ENCODE measurements around the gene WDR76. TPM values are rescaled to one million over a fixed set of nuclear protein-coding genes. Genes with fewer than 3 reads are reported as not detected.
A peak's percentile ranks its signal among the peaks of the same experiment; 100 is the strongest.

WDR76 gene
- polyA plus RNA-seq, 10 donors, result 5.6 to 13.1 (median 9.1) TPM

DNA sequence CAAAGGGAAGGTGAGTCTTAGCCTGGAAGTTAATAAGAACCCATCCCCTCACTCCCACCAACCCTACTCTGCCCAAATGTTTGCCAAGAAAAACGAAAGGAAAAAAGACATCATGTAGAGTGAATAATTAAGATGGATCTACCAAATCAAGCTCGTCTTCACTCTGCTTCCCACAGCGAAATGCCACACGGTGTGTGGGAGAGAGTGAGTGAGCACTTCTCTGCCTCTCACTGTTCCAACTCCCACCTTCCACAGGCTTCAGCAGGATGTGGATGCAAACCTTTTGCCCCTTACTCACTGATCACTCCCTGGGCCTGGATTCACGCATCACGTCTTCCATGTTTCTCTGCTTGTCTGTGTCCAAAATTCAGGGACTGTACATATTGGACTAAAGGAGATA lies 85.4 kb downstream of the WDR76 start:
- DNase-seq, result no peak

DNA sequence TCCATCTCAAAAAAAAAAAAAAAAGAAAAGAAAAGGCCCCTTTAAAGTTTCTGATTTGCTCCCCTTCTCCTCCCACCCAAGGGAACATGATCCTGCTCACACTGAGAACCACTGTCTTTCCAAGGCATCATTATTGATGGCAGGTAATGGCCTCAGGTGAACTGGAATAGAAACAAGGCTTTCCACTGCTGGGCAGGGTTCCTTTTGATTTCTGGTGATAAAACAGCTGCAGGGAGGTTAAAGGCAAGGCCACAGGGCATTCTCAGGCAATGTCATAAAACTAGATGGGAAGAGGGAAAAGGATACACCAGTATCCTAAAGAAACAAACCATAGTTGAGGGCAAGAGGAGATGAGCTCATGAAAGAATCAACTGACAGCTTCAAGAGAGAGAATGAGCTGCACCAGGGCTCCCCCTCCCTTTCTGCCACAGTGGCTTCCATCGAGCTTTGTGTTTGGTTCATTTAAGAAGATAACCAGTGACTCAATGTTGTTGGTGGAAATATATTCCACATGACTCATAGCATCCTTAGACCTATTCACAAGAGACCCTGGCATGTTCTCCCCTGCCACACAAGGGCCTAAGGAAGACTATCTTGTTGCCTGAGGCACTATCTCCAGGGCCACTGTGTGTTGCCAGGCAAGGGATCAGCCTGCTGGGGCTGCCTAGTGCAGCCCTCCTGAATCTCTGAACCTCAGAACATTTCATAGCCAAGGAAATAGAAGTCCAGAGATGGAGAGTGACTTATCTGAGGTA lies 86.4 kb downstream of the WDR76 start:
- peak in 1 of 3 donors; percentile 92 for DNase-seq

- no peak for DNase-seq
Measured at GRCh38 chr15:43913941-43914340, 87.1 kb downstream of the WDR76 start.

DNA sequence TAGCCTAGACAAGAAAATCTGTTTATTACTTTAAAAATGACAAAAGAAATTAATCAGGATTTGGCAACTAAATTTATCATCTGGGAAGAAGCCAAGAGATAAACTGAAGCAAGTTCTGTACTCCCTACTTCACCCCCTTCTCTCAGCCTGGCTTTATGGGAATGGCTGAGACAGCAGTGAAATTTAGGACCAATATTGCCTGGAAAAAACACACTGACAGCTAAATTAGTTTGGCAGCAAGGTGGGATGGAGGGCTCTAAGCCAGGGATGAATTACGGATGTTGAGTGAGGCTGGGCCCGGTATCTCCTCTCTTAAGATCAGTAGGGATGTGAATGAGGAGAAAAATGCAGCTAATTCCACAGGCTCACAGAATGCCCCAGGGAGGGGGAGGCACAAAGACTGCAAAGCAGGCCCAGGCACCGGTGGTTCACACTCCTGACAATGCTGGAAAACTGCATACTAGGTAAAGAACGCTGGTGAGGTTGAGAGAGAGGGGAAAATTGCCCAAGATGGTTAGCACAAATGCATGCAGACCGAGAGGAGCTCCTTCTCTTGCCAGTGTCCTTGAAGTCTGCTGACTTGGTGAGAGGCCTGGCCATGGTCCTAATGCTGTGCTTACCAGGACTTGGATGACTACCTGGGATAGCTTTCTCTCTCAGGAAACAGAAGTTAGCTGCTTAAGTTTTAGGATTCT lies 89.0 kb downstream of the WDR76 start:
- peak in 1 of 3 donors; percentile 54 for DNase-seq

DNA sequence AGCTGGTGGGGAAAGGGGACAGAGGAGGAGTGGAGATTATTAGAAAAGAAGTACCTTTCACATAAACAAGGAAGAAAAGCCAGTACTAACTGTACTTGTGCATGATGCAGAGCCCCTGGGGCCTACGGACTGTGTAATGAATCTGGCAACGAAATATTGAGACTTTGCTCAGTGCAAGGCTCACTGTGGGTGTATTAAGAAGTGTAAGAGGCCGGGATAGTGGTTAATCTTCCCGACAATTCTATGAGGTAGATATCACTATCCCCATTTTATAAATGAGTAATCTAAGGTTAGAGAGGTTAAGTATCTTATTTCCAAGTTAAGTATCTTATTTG lies 89.5 kb downstream of the WDR76 start:
- DNase-seq, result peak in 1 of 3 donors; percentile 61

Other genes with a start within 250 kb of the WDR76 start
- gene PPIP5K1, start 236.8 kb upstream of the WDR76 start, polyA plus RNA-seq (ENCODE audit: insufficient read length in 10 of 10), result 10 to 100 TPM in 1 of 10 donors, 1 to 10 TPM in 9; 5.3 to 10.5 (median 7.8) TPM
- gene CKMT1B, start 233.0 kb upstream of the WDR76 start, polyA plus RNA-seq (ENCODE audit: insufficient read length in 10 of 10), result 1 to 10 TPM in 2 of 10 donors, under 1 TPM in 4, not detected in 4; 0.11 to 1.3 (median 0.24) TPM
- under 1 TPM; 0.08 to 0.75 (median 0.27) TPM for gene STRC, start 208.2 kb upstream of the WDR76 start, polyA plus RNA-seq (ENCODE audit: insufficient read length in 10 of 10)
- gene CATSPER2, start 178.2 kb upstream of the WDR76 start, polyA plus RNA-seq (ENCODE audit: insufficient read length in 10 of 10), result 1 to 10 TPM in 9 of 10 donors, under 1 TPM in 1; 0.72 to 4.7 (median 1.6) TPM
- 1 to 10 TPM in 1 of 10 donors, under 1 TPM in 2, not detected in 7; 0.57 to 1.9 (median 0.77) TPM for gene CKMT1A, start 133.1 kb upstream of the WDR76 start, polyA plus RNA-seq (ENCODE audit: insufficient read length in 10 of 10)
- 100 to 1,000 TPM; 212 to 365 (median 260) TPM for gene PDIA3, start 80.6 kb upstream of the WDR76 start, polyA plus RNA-seq (ENCODE audit: insufficient read length in 10 of 10)
- gene ELL3, start 50.0 kb upstream of the WDR76 start, polyA plus RNA-seq (ENCODE audit: insufficient read length in 10 of 10), result 1 to 10 TPM; 1.3 to 3.7 (median 2.9) TPM
- 100 to 1,000 TPM; 415 to 739 (median 567) TPM for gene SERF2, start 34.7 kb upstream of the WDR76 start, polyA plus RNA-seq (ENCODE audit: insufficient read length in 10 of 10)
- under 1 TPM in 6 of 10 donors, not detected in 4; 0.28 to 0.83 (median 0.44) TPM for gene SERINC4, start 26.8 kb upstream of the WDR76 start, polyA plus RNA-seq (ENCODE audit: insufficient read length in 10 of 10)
- 10 to 100 TPM in 8 of 10 donors, 1 to 10 TPM in 2; 6.0 to 19.9 (median 12.3) TPM for gene HYPK, start 26.4 kb upstream of the WDR76 start, polyA plus RNA-seq (ENCODE audit: insufficient read length in 10 of 10)
- gene MFAP1, start 2.3 kb upstream of the WDR76 start, polyA plus RNA-seq (ENCODE audit: insufficient read length in 10 of 10), result 10 to 100 TPM; 27.6 to 44.1 (median 32.6) TPM

Measured in muscle of back (tissue), 11 donors.